Esophagus squamous epithelium (tissue), 5 donors: ENCODE results near the gene CELF4. TPM values are rescaled to one million over a fixed set of nuclear protein-coding genes. Genes with fewer than 3 reads are reported as not detected.

Experiments
- DNase-seq: peaks from one replicate; lab custom pipeline; 2025; lab: John Stamatoyannopoulos, UW
- H3K27ac ChIP-seq, 4 donors: fragments of 200-600 bp; sonication (generic); one replicate each; pipeline ENCODE4 v1.5.1; 2016 to 2019; ENCODE audit warnings: mild to moderate bottlenecking in 1 of 4
- H3K27me3 ChIP-seq, 4 donors: fragments of 200-600 bp; sonication (generic); 1 replicate in 3 of 4; 2 replicates in 1 of 4; pipeline versions ENCODE4 v1.5.1 to v1.6.0; 2017 to 2021; ENCODE audit warnings: antibody characterized with exemption in 1 of 4
- H3K36me3 ChIP-seq, 3 donors: fragments of 200-600 bp; sonication (generic); one replicate each; pipeline ENCODE4 v1.5.1; 2016 to 2019
- H3K4me1 ChIP-seq, 3 donors: fragments of 200-600 bp; sonication (generic); one replicate each; pipeline ENCODE4 v1.5.1; 2017 to 2019
- H3K4me3 ChIP-seq, 4 donors: fragments of 200-600 bp; sonication (generic); 1 replicate in 3 of 4; 2 replicates in 1 of 4; pipeline ENCODE4 v1.5.1; 2016 to 2019; ENCODE audit warnings: mild to moderate bottlenecking in 2 of 4, moderate library complexity in 1 of 4
- H3K9me3 ChIP-seq, 3 donors: fragments of 200-600 bp; sonication (generic); one replicate each; pipeline ENCODE4 v1.5.1; 2016 to 2019
- POLR2A ChIP-seq, 4 donors: fragments of 450-650 bp; IDR thresholded peaks; one replicate each; pipeline ENCODE4 v1.6.1; 2017; ENCODE audit warnings: antibody characterized with exemption in 4 of 4, mild to moderate bottlenecking in 4 of 4, moderate library complexity in 3 of 4
- whole genome bisulfite sequencing, 2 donors: methylation state at CpG; one replicate each; pipeline ENCODE4 v1.1.5; 2018; 5-methylcytosine and 5-hydroxymethylcytosine counted together
- intact Hi-C: fragments of 100-400 bp; cut with DNase I; formaldehyde crosslinking; loops from one replicate; pipeline ENCODE4 v1.15.0; 2022
- total RNA-seq, 4 donors: library from RNA; depleted of rRNA; stranded (reverse); fragments of >200 nt; gene quantifications; one replicate each; pipeline ENCODE4 v1.1.0, GENCODE V29; 2016
- TF ChIP-seq, protein P1 (sequence below), 6 experiments: fragments of 450-650 bp in 4 of 6; fragments of 200-600 bp in 2 of 6; sonication (generic) in 2 of 6; IDR thresholded peaks; one replicate each; pipeline ENCODE4 v1.5.1; 2016 to 2019; ENCODE audit warnings: antibody characterized with exemption in 6 of 6, mild to moderate bottlenecking in 4 of 6, moderate library complexity in 4 of 6
- donor health status: DM: yes; HTN: yes; CAD: no.

The CELF4 gene
- total RNA-seq, 4 donors from 2014 or later = not detected

GRCh38 chr18:37590346-37590745 lies 24.7 kb upstream of the CELF4 start:
- DNase-seq = no peak
- Histone ChIP-seq H3K27me3 (peaks cover 0 to 5% (median 0%) of the 10 kb centered on the region in 4 donors), H3K4me1 (no peaks in the 10 kb centered on the region), H3K27ac (no peak overlapping the region), H3K4me3 (no peak overlapping the region), H3K36me3 (no peaks in the 10 kb centered on the region), H3K9me3 (no peaks in the 10 kb centered on the region)
- WGBS, 2 donors = 67 to 83% methylated on average over 1 of the region's 1 CpG
- intact Hi-C loops = no loop called here
- TF ChIP-seq POLR2A (IDR thresholded peaks at IDR 0.05) = no peak
- TF ChIP-seq, protein P1, sequence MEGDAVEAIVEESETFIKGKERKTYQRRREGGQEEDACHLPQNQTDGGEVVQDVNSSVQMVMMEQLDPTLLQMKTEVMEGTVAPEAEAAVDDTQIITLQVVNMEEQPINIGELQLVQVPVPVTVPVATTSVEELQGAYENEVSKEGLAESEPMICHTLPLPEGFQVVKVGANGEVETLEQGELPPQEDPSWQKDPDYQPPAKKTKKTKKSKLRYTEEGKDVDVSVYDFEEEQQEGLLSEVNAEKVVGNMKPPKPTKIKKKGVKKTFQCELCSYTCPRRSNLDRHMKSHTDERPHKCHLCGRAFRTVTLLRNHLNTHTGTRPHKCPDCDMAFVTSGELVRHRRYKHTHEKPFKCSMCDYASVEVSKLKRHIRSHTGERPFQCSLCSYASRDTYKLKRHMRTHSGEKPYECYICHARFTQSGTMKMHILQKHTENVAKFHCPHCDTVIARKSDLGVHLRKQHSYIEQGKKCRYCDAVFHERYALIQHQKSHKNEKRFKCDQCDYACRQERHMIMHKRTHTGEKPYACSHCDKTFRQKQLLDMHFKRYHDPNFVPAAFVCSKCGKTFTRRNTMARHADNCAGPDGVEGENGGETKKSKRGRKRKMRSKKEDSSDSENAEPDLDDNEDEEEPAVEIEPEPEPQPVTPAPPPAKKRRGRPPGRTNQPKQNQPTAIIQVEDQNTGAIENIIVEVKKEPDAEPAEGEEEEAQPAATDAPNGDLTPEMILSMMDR (IDR thresholded peaks at IDR 0.05) = no peak

GRCh38 chr18:37588289-37588688 lies 22.7 kb upstream of the CELF4 start:
- peaks cover 0 to 5% (median 0%) of the 10 kb centered on the region in 4 donors for H3K27me3 ChIP-seq
- intact Hi-C loops = no loop called here
- DNase-seq = no peak
- H3K27ac ChIP-seq = no peak overlapping the region
- H3K4me3 ChIP-seq = no peak overlapping the region
- no peaks in the 10 kb centered on the region for H3K36me3 ChIP-seq
- no peaks in the 10 kb centered on the region for H3K4me1 ChIP-seq
- WGBS, 2 donors = 82 to 83% methylated on average over 2 of the region's 2 CpGs
- TF ChIP-seq POLR2A (IDR thresholded peaks at IDR 0.05) = no peak
- TF ChIP-seq, protein P1 (IDR thresholded peaks at IDR 0.05) = no peak
- no peaks in the 10 kb centered on the region for H3K9me3 ChIP-seq

DNA sequence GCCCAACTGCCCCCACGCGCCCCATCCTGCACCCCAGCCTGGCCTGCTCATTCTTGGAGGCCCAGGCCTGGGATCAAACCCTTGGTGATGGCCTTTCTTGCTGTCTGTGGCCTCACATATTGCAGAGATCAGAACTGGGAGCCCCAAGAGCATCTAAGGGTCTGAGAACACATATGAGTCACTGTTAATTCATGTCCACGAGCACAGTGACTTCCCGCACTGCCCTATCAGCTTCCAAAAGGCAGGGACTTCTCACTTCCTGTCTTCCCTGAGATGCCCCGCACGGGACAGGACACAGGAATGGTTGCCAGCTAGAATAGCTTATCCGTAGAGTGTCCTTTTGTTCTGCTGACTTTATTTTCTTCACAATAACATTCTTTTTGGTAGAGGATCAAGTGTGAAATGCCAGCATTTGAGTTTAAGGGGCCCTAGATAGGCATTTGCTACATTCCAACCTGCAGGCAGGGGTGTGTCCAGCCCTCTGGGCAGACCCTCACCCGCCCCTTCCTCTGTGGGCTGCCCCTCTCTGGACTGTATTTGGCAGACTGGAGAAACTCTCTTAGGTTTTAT lies 21.1 kb upstream of the CELF4 start:
- Histone ChIP-seq H3K36me3 (no peaks in the 10 kb centered on the region), H3K9me3 (no peaks in the 10 kb centered on the region), H3K27me3 (peaks cover 0 to 5% (median 0%) of the 10 kb centered on the region in 4 donors), H3K27ac (no peak overlapping the region), H3K4me1 (no peaks in the 10 kb centered on the region), H3K4me3 (no peak overlapping the region)
- intact Hi-C loops = no loop called here
- DNase-seq = no peak
- WGBS, 2 donors = 67 to 70% methylated on average over 8 of the region's 8 CpGs
- TF ChIP-seq, protein P1 (IDR thresholded peaks at IDR 0.05) = no peak
- no peak for TF ChIP-seq POLR2A (IDR thresholded peaks at IDR 0.05)

- H3K36me3 ChIP-seq = no peaks in the 10 kb centered on the region
- H3K4me1 ChIP-seq = no peaks in the 10 kb centered on the region
- H3K9me3 ChIP-seq = no peaks in the 10 kb centered on the region
- peaks cover 0 to 18% (median 0%) of the 10 kb centered on the region in 4 donors for H3K27me3 ChIP-seq
- 69 to 80% methylated on average over 7 of the region's 7 CpGs for WGBS, 2 donors
- H3K4me3 ChIP-seq = no peak overlapping the region
- no peak overlapping the region for H3K27ac ChIP-seq
- DNase-seq = no peak
- intact Hi-C loops = no loop called here
- no peak for TF ChIP-seq POLR2A (IDR thresholded peaks at IDR 0.05)
- TF ChIP-seq, protein P1 (IDR thresholded peaks at IDR 0.05) = no peak
Measured at GRCh38 chr18:37584952-37585695, 19.5 kb upstream of the CELF4 start.

DNA sequence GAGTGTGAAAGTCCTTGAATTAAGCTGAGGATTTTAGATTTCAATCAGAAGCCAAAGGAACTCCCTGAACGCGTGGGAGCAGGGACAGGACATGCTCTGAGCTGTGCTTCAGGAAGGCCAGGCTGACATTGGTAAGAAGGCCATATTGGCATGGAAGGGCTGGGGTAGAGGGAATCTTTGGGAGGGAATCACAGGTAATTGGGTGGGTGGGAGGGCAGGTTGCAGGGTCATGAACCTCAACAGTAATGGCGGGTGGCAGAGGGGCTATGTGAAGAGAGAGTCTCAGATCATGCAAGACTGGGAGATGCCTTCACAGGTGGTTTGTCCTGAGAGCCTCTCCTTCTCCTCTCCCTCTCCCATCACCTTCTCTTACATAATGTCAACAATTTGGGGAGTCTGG lies 18.6 kb upstream of the CELF4 start:
- WGBS, 2 donors = 75 to 77% methylated on average over 3 of the region's 3 CpGs
- TF ChIP-seq, protein P1 (IDR thresholded peaks at IDR 0.05) = no peak
- no peak for TF ChIP-seq POLR2A (IDR thresholded peaks at IDR 0.05)
- H3K4me1 ChIP-seq = peaks cover 0 to 1% (median 0%) of the 10 kb centered on the region in 3 donors
- intact Hi-C loops = no loop called here
- H3K27me3 ChIP-seq = peaks cover 0 to 22% (median 0%) of the 10 kb centered on the region in 4 donors
- no peaks in the 10 kb centered on the region for H3K9me3 ChIP-seq
- H3K36me3 ChIP-seq = no peaks in the 10 kb centered on the region
- no peak overlapping the region for H3K4me3 ChIP-seq
- H3K27ac ChIP-seq = no peak overlapping the region
- DNase-seq = no peak
